GM21526 (cell line): ENCODE results near the gene KRT36.

Experiments used
- ATAC-seq: cut with Tn5 transposase; IDR thresholded peaks from one replicate; pipeline ENCODE4 v1.9.1; 2021; ENCODE audit warnings: moderate library complexity; ENCODE audit not compliant: unreplicated experiment, low FRiP score

KRT36 gene

GRCh38 chr17:41504246-41504977 is 14.7 kb upstream of the KRT36 start:
- no peak for ATAC-seq

GRCh38 chr17:41503202-41503601 is 13.5 kb upstream of the KRT36 start:
- ATAC-seq, result no peak

- no peak for ATAC-seq
These were observed 10.6 kb upstream of the KRT36 start for GRCh38 chr17:41500131-41500911.

- no peak for ATAC-seq
These were observed 10.0 kb upstream of the KRT36 start for GRCh38 chr17:41499714-41500113.

GRCh38 chr17:41498276-41498675 is 8.6 kb upstream of the KRT36 start:
- no peak for ATAC-seq

- no peak for ATAC-seq
These were observed 7.2 kb upstream of the KRT36 start for GRCh38 chr17:41496803-41497484.

DNA sequence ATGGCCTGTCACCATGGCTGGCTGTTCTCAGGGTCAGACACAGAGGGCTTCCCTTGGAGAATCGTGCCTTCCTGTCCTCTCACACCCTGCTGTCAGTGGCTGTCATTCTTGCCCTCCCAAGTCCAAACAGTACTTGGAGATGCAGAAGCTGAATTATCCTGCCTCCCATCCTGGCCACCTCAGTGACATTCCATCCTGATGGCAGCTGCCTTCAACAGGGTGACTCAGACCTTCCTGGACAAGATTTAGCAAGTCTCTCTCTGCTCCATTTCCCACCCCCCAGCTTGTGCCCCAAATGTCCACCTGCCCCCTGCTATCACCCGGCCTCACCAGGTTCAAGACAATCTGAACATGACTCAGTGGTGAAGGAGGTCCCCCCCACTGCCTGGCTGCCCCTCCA is 4.8 kb upstream of the KRT36 start:
- no peak for ATAC-seq

GRCh38 chr17:41492771-41493170 is 3.1 kb upstream of the KRT36 start:
- ATAC-seq, result no peak

GRCh38 chr17:41492351-41492750 is 2.6 kb upstream of the KRT36 start:
- ATAC-seq, result no peak

GRCh38 chr17:41491476-41491875 is 1.8 kb upstream of the KRT36 start:
- no peak for ATAC-seq

- ATAC-seq, result no peak
These were observed 585 bp upstream of the KRT36 start for GRCh38 chr17:41490000-41490990.

DNA sequence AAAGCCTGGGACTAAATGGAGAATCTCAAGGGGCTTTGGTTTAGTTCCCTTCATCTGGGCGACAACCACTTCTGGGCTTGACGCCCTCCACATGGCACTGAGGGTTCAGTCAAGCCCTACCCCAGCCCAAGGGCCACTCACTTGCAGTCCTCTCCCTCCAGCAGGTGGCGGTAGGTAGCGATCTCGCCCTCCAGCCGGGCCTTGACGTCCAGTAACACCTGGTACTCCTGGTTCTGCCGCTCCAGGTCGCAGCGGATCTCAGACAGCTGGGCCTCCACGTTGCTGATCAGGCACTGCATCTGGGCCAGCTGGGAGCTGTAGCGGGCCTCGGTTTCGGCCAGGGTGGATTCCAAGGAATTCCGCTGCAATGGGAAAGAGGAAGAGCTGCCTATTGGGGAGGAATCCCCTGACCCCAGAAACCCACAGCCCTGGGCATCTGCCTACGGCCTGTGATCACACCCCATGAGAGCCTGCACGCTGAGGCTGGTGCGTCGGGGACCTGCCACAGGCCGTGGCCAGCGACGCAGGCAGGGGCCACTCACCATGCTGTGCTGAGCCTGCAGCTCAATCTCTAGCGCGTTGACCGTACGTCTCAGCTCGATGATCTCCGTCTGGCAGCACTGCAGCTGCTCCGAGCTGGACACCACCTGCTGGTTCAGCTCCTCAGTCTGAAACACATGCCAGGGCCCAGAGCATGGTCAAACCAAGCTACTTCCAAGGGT is 2.7 kb downstream of the KRT36 start:
- ATAC-seq, result no peak

DNA sequence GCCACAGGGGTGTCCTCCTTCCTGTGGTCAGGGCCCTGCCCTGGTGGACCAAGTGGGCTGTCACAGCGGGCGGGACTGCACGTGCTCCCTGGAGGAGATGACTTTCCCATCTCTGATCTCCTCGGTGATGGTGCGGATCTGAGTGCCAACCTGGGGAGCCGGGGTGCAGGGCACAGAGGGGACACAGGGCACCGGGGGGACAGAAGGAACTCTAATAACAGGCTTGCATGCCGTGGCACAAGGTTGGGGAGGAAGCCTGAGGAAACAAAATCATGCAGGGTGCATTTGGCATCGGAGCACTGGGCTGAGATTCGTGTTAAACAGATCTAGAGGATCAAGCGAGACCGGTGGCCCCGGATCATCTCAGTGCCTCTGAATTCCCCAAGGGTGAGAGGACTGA is 3.4 kb downstream of the KRT36 start:
- no peak for ATAC-seq

GRCh38 chr17:41484920-41485904 is 4.5 kb downstream of the KRT36 start:
- no peak for ATAC-seq

- no peak for ATAC-seq
These were observed 5.5 kb downstream of the KRT36 start for GRCh38 chr17:41483991-41484826.

DNA sequence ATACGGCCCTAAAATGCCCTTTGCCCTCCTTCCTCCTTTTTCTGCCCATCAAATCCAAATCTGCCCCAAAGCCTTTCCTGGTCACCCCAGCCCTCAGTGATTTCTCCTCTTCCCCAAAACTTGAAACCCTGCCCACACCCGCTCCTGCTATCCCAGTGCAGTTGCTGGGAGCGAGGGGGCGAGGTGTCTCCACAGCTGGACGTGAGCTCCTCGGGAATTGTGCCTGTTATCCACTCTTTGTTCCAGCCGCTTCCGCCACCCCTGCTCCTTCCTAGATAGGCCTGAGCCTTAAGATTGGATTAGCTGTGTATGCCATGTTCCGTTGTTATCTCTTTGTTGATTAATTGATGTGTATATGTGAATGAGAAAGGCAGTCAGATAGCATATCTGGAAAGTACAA is 6.2 kb downstream of the KRT36 start:
- no peak for ATAC-seq

DNA sequence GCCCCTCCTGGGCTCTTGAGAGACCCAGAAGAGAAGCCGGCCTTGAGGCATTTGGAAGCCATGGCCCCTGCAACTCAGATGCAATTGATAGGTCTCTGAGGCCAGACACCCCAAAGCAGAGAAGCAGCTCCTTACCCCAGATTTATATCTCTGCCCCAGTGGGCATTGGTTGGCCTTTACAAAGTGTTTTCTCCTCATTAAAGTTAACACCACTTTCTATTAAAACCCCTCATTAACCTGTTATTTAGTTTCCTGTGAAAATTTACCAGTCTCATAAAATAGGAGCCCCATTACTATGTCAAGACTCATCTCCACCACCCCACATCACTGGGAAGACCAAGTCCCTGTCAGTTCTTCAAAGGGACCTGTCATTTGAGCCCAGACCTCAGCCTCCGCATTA is 8.7 kb downstream of the KRT36 start, which contains the start of gene KRT35:
Gene KRT35, minus strand, starts transcription at position 116 of the 400 bp plus-strand sequence. Its CDS starts 54 bp downstream, at position 62.
- ATAC-seq, result no peak
